ENCODE results near the gene MCF2L.
"Not testable (repeated sequence)": the region's sequence is repeated elsewhere in the genome, so short reads cannot be mapped to it uniquely, and the experiment has no call there.

MCF2L gene

GRCh38 chr13:113088691-113089020, 119.6 kb downstream of the MCF2L start:
- DNase-seq: no peak

DNA sequence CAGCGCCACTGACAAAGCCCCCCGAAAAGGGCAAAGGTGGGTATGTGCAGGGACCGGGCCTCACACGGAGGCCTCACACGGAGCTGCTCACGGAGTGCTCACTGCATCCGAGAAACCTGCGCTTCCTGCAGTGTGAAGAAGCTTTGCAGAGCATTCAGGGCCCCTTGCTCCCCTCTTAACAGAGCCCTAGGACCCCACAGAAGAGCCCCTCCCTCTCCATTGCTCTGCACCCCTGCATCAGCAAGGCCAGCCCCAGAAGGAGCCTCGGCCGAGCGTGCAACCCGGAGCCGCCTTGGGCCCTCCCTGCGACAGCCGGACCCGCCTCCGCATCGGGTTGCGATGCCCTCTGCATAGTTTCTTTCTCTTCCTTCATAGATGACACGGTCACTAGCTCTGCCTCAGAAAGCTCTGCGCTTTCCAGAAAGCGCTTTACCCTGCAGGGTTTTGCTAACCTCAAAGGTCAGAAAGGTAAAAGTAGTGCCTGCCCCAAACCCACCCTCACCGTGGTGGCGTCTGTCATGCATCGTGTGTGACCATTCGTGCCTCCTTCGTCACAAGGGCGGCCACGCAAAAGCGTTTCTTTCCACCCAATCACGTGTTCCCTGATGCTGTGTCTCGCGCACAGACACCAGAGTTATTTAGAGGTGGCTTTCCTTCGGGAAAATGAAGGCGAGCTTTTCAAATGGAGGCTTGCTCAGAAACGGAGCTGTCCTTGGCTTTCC, 120.8 kb downstream of the MCF2L start:
- DNase-seq: no peak

- DNase-seq: no peak
Measured at GRCh38 chr13:113090415-113090770, 121.4 kb downstream of the MCF2L start.

GRCh38 chr13:113090806-113091205, 121.8 kb downstream of the MCF2L start:
- no peak for DNase-seq

GRCh38 chr13:113091211-113091771, 122.3 kb downstream of the MCF2L start:
- no peak for DNase-seq

DNA sequence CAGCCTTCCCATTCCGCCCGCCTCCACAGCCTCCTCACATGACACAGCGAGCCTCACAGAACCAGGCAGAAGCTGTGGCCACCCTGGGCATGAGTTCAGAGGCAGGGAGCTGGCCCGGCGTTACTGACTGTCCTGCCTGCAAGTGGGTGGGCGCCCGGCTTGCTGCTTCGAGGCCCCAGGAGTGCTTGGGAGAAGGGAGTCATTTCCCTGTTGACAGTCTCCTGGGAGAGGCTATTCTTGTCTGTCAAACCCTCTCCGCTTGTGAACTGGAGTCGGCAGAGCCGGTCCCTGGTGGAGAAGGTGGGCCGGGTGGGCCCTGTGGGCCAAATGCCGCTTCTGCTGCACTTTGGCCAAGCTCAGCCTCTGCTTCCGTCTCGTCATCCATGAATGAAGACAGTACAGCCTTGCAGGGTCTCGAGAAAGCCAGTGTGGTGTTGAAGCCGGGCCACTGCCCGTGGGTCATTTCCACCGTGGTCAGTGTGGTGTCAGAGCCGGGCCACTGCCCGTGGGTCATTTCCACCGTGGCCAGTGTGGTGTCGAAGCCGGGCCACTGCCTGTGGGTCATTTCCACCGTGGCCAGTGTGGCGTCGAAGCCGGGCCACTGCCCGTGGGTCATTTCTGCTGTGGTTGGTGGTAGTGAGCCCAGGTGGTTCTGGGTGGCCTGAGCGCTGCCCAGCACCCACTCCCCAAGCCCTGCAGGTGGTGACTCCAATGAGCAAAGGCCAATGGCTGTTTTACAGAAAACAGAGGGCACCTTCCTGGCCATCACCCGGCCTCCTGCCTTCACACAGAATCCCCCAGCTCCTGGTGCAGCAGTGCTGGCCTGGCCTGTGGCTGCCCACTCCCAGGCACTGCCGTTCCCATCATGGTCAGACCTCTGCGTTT, 123.1 kb downstream of the MCF2L start:
- DNase-seq: no peak

GRCh38 chr13:113092776-113093579, 124.0 kb downstream of the MCF2L start:
- DNase-seq: no peak

DNA sequence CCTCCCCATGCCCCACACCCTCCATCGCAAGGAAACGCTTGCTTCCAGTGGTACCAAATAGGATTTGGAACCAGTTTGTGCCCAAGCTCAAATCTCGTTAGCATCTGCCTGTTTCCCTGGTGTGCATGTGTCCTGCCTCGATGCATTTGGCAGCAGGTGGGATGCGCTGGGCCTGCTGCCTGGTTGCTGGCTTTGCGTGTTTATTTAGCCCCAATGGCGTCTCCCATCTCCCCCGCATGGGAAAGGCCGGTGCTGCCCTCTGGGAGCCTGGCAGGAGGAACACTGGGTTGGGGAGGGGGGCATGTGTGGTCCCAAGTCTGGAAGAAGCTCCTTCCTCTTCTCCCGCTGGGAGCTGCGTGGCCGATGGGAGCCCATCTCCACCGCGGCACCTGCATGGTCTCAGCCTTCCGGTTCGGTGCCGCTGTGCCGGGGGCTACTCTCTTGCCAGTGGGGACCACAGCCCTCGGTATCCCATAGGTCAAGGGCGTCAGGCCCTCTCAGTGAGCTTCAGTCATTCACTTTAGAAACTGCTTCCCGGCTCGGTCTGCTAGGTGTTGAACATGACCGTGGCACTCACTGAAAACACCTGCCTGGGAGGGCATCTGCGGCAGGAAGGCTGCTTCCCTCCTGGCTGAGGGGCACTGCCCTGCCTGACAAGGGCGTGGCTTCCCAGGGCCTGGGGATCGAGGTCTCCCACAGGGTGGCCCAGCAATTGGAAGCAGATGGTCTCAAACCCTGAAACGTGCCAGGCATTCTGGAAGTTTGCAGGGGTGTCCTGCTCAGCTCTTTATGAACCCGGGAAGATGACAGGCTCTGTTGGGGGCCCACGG, 124.8 kb downstream of the MCF2L start:
- DNase-seq: no peak

- no peak for DNase-seq
Measured at GRCh38 chr13:113094410-113094800, 125.4 kb downstream of the MCF2L start.

- no peak for DNase-seq
Measured at GRCh38 chr13:113095146-113096051, 126.4 kb downstream of the MCF2L start.

DNA sequence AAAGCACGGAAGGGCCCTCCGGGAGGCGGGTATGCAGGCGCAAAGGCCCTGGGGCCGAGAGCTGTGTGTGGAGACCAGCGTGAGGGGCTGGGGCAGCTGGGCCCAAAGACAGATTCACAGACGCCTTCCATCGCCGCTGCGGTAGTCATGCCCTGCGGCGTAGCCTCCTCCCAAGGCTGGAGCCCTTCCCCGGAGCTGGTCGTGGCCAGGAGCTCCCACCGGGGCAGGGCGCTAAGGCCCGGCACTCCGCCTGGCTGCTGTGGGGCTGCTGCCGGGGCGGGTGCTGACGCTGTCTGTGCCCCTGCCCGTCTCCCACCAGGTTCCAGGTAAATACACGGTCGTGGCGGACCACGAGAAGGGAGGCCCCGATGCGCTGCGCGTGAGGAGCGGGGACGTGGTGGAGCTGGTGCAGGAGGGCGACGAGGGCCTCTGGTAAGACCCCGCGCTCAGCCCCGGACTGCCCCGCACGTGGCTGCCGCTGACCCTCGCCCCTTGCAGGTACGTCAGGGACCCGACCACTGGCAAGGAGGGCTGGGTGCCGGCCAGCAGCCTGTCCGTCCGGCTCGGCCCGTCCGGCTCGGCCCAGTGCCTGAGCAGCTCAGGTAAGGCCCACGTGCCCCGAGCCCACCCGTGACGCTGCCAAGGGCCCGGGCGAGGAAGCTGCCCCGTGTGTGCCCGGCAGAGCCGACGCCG, 127.2 kb downstream of the MCF2L start:
- DNase-seq: no peak

- DNase-seq: no peak
Measured at GRCh38 chr13:113096745-113097305, 127.8 kb downstream of the MCF2L start.

- no peak for DNase-seq
Measured at GRCh38 chr13:113097651-113098050, 128.6 kb downstream of the MCF2L start.

GRCh38 chr13:113098162-113098732, 129.2 kb downstream of the MCF2L start:
- no peak for DNase-seq

DNA sequence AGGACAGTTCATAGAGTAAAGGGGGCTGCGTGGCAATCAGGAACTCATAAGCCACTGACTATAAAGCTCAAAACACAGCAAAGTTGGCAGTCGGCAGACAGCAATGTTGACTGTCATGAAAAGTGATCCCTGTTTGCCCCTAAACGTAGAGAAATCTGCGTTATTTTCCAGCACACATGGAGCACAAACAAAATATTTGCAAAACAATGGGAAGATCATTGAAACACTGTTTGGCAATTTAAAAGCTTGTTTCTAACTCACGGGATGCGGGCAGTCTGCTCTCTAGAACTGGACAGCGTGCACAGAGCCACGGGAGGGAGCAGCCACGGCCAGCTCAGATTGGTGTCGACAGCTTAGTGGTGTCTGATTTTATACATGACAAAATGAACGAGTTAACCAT, 130.1 kb downstream of the MCF2L start:
- no peak for DNase-seq

GRCh38 chr13:113102302-113102701, 133.3 kb downstream of the MCF2L start:
- not testable (repeated sequence) for DNase-seq

GRCh38 chr13:113102727-113103126, 133.7 kb downstream of the MCF2L start:
- no peak for DNase-seq

DNA sequence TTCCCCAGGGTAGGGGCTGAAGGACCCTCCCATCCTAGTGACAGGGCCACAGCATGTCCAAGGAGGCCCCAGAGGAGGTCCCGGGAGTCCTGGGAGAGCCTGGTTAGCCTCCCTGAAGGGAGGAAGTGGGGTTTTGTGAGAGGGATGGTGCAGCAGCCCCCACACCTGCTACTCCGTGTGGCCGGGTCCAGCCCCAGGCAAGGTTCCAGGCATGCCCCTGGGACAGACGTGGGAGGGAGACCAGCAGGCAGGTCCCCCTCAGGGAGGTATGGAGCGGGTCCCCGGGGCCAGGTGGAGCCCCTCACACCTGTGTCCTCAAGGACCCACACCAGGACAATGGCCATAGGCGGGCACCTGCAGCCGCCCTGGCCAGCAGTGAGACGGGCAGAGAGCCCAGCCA, 134.6 kb downstream of the MCF2L start:
- no peak for DNase-seq

DNA sequence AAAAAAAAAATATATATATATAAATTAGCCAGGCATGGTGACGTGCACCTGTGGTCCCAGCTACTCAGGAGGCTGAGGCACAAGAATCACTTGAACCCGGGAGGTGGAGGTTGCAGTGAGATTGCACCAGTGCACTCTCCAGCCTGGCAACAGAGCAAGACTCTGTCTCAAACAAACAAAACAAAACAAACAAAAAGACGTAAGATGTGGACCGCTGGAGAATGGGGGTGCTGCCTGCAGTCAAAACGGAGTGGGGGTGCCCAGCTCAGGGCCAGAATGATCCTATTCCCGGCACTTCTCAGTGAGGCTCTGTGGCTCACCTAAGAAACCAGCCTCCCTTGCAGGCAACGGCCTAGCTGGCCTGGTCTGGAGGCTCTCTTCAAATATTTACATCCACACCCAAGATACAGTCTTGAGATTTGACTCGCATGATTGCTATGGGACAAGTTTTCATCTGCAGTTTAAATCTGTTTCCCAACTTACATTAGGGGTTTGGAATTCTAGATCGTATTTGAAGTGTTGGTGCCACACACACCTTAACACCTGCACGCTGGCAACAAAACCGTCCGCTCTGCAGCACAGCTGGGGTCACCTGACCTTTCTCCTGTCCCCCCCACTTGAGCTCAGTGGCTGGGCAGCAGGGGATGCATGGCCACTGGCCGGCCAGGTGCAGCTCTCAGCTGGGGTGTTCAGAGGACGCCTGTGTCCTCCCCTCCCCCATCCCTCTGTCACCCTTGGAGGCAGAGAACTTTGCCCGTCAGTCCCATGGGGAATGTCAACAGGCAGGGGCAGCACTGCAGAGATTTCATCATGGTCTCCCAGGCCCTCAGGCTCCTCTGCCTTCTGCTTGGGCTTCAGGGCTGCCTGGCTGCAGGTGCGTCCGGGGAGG, 136.3 kb downstream of the MCF2L start, which contains the start of gene F7:
F7 (plus strand) TSS at position 760 of the 889 bp plus-strand sequence; CDS start at position 811, 51 bp downstream.
- no peak for DNase-seq
